Measurements from ENCODE around the gene SLC22A12.

Gene SLC22A12

DNA sequence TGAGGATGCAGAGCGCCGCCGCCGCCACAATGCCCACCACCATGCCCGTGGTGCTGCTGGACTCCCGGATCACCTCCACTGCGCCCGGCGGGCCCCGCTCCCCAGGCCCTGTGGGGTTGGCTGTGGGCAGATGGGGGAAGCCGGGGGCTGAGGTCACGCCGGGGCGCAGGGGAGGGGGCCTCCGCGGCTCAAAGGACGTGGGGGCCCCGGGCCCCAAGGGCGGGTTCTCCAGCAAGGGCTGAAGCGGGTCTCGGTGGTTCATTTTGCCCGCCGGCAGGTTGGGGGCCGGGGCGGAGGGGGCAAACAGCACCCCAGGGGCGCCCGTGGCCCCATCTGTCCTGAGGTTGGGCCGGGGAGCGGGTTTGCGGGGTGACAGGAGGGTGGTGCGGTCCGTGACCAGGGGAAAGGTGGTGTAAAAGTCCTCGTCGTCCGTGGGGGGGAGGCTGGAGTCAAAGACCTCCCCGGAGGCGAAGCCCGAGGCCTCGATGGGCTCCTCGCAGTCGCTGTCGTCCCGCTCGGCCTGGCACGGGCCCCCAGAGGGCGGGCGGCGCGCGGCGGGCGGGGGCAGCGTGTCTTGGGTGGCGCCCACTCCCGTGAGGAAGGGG is 16.5 kb downstream of the SLC22A12 start:
- no peaks in the 10 kb centered on the region for H3K36me3 ChIP-seq (ENCODE audit: control insufficient read depth, insufficient read depth, low read length)
- H3K27ac ChIP-seq (ENCODE audit: low read depth, low read length): no peak overlapping the region
- no peaks in the 10 kb centered on the region for H3K9me3 ChIP-seq (ENCODE audit: control insufficient read depth, insufficient read depth, low read length)
- H3K9ac ChIP-seq (ENCODE audit: low read depth, low read length): no peak overlapping the region
- no peak overlapping the region for H3K4me3 ChIP-seq (ENCODE audit: low read depth, low read length)
- no peaks in the 10 kb centered on the region for H3K27me3 ChIP-seq (ENCODE audit: control insufficient read depth, insufficient read depth, low read length)
- H3K4me1 ChIP-seq (ENCODE audit: control insufficient read depth, insufficient read depth, low read length): no peaks in the 10 kb centered on the region

DNA sequence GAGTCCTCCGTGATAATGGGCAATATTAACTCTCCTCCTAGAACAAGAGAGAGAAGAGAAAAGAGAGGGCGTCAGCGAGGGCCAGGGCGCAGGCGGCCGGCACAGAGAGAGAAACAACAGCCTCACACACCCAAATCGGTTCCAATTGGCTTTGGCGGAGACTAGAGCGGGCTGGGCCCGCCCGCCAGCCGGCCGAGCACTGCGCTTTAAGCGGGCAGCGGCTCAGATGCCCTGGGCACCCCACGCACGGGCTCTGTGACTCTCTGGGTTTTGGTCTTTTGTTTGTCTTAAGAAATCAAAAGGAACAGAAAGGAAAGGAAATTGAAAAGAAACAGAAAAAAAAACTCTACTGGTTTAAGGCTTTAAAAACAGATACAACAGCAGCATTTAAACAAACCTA is 17.0 kb downstream of the SLC22A12 start:
- no peaks in the 10 kb centered on the region for H3K9me3 ChIP-seq (ENCODE audit: control insufficient read depth, insufficient read depth, low read length)
- no peak overlapping the region for H3K4me3 ChIP-seq (ENCODE audit: low read depth, low read length)
- no peaks in the 10 kb centered on the region for H3K27me3 ChIP-seq (ENCODE audit: control insufficient read depth, insufficient read depth, low read length)
- H3K27ac ChIP-seq (ENCODE audit: low read depth, low read length): no peak overlapping the region
- H3K36me3 ChIP-seq (ENCODE audit: control insufficient read depth, insufficient read depth, low read length): no peaks in the 10 kb centered on the region
- no peaks in the 10 kb centered on the region for H3K4me1 ChIP-seq (ENCODE audit: control insufficient read depth, insufficient read depth, low read length)
- H3K9ac ChIP-seq (ENCODE audit: low read depth, low read length): no peak overlapping the region

DNA sequence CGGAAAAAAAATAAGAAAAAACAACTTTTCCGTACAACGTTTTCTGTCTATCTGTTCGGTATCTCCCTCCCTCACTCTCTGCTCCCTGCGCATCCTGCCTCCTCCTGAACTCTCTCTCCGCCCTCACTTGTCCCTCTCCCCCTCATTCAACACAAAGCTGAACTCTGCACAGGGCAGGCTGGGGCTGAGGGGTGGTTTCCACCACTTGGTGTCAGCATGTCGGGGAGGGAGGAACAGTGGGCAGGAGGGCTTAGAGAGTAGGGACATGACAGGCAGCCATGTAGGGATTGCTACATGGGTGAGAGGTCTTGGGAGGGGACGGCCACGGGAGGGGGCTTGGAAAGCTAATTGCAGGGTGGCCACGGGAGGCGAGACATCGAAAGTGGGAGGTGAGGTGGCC is 17.6 kb downstream of the SLC22A12 start:
- H3K9ac ChIP-seq (ENCODE audit: low read depth, low read length): no peak overlapping the region
- no peaks in the 10 kb centered on the region for H3K27me3 ChIP-seq (ENCODE audit: control insufficient read depth, insufficient read depth, low read length)

DNA sequence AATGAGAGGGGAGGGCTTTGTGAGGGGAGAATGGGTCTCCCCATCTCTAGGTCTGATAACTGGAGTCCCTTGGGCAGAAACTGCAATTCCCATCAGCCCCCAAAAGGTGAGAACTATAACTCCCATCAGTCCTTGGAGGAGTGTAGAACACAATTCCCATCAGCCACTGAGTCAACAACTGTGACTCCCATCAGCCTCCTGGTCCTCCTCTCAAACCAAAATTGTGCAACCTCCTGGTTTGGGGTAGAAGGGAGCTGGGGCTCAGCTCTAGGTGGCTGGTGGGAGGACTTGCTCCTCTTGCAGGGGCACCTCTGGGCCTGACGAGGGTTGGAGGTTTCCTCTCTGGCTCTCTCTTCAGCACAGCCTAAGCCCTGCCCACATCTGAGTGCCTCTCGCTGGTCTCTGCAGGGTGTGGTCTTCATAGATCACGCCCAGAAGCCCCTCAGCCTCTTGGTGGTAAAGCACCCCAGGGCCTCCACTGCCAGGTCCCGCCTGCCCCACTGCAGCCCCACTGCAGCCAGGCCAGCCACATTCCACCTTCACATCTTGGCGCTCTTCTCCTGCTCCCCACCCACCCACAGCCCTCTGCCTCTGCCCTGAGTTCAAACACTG is 18.5 kb downstream of the SLC22A12 start:
- H3K4me3 ChIP-seq (ENCODE audit: low read depth, low read length): no peak overlapping the region
- H3K4me1 ChIP-seq (ENCODE audit: control insufficient read depth, insufficient read depth, low read length): no peaks in the 10 kb centered on the region
- no peak overlapping the region for H3K9ac ChIP-seq (ENCODE audit: low read depth, low read length)
- H3K27ac ChIP-seq (ENCODE audit: low read depth, low read length): no peak overlapping the region
- no peaks in the 10 kb centered on the region for H3K36me3 ChIP-seq (ENCODE audit: control insufficient read depth, insufficient read depth, low read length)
- H3K27me3 ChIP-seq (ENCODE audit: control insufficient read depth, insufficient read depth, low read length): no peaks in the 10 kb centered on the region
- H3K9me3 ChIP-seq (ENCODE audit: control insufficient read depth, insufficient read depth, low read length): no peaks in the 10 kb centered on the region

More for the DNA sequence above, 17.6 kb downstream of the SLC22A12 start:
- H3K27ac ChIP-seq (ENCODE audit: low read depth, low read length): no peak overlapping the region
- H3K36me3 ChIP-seq (ENCODE audit: control insufficient read depth, insufficient read depth, low read length): no peaks in the 10 kb centered on the region
- H3K4me3 ChIP-seq (ENCODE audit: low read depth, low read length): no peak overlapping the region
- H3K4me1 ChIP-seq (ENCODE audit: control insufficient read depth, insufficient read depth, low read length): no peaks in the 10 kb centered on the region
- H3K9me3 ChIP-seq (ENCODE audit: control insufficient read depth, insufficient read depth, low read length): no peaks in the 10 kb centered on the region

DNA sequence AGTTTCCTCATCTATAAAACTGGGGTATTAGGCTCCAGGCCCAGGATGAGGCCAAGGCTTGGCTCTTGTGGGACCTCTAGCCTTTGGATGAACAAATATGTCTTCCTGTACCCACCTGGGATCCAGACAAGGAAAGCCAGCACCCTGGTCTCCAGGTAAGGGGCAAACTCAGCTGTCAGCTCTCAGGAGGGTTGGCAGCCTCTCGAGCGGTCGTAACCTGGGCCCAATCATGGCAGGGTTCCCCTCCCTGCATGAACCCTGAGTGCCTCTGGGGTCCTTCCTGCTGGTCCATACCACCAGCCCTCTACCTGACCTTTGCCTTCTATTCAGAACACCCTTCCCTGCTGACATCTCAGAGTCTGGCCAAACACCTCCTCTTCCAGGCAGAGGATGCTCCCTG is 19.6 kb downstream of the SLC22A12 start:
- Histone ChIP-seq H3K36me3 (ENCODE audit: control insufficient read depth, insufficient read depth, low read length) (no peaks in the 10 kb centered on the region), H3K9ac (ENCODE audit: low read depth, low read length) (no peak overlapping the region), H3K4me3 (ENCODE audit: low read depth, low read length) (no peak overlapping the region), H3K27ac (ENCODE audit: low read depth, low read length) (no peak overlapping the region), H3K27me3 (ENCODE audit: control insufficient read depth, insufficient read depth, low read length) (no peaks in the 10 kb centered on the region), H3K4me1 (ENCODE audit: control insufficient read depth, insufficient read depth, low read length) (no peaks in the 10 kb centered on the region), H3K9me3 (ENCODE audit: control insufficient read depth, insufficient read depth, low read length) (no peaks in the 10 kb centered on the region)

DNA sequence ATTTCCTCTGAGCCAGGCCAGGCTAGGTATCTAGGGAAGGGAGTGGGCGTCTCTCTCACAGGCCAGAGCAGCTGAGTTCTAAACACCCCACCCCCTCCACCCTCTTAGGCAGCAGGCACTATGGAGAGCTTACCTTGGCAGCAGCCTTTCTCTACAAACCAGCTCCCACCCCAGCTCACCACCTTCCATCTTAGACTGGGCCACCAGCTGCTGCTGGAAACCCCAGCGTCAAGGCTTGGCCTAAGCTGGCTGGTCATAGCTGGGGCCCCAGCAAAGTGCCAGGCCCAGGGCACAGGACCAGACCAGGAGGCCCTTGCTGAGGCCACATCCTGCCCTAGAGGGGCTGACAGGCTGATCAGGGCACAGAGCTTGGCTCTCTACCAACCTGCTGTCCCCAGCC is 20.2 kb downstream of the SLC22A12 start:
- Histone ChIP-seq H3K27me3 (ENCODE audit: control insufficient read depth, insufficient read depth, low read length) (no peaks in the 10 kb centered on the region), H3K27ac (ENCODE audit: low read depth, low read length) (no peak overlapping the region)

DNA sequence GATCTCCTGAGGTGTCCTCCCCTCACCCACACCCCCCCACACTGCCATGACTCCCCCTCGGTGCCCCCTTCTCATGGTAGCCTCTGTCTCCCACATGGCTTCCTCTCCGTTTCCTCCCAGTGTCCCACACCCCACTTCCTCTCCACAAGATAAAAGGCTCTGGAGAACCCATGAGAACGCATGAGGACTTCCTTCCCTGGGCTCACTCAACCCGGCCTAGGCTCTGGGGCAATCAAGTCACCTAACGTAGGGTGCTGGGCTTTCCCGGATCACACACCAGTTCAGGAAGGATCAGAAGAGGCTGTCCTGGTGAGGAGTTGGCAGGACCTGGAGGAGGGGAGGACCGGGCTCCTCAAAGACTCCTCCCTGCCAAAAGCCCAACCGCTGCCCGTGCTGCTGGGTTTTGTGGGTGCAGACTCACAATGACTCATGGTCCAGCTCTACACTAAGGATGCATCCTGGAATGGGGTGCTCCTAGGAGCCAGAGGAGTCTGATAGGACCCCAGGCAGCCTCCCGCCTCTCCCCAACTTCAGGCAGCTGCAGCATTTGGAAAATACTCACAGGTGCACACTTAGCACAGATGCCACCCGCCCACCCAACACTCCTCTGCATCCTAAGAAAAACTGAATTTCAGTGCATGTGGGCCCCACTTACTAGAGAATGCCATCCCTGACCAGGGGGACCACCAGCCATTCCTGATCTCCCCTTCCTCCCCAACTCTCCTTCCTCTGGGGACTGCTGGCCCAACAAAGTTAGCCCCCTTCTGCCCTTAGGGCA is 21.0 kb downstream of the SLC22A12 start:
- H3K9ac ChIP-seq (ENCODE audit: low read depth, low read length): no peak overlapping the region

More for the DNA sequence above, 20.2 kb downstream of the SLC22A12 start:
- no peaks in the 10 kb centered on the region for H3K36me3 ChIP-seq (ENCODE audit: control insufficient read depth, insufficient read depth, low read length)
- H3K4me1 ChIP-seq (ENCODE audit: control insufficient read depth, insufficient read depth, low read length): no peaks in the 10 kb centered on the region
- H3K9me3 ChIP-seq (ENCODE audit: control insufficient read depth, insufficient read depth, low read length): no peaks in the 10 kb centered on the region
- no peak overlapping the region for H3K9ac ChIP-seq (ENCODE audit: low read depth, low read length)
- H3K4me3 ChIP-seq (ENCODE audit: low read depth, low read length): no peak overlapping the region

DNA sequence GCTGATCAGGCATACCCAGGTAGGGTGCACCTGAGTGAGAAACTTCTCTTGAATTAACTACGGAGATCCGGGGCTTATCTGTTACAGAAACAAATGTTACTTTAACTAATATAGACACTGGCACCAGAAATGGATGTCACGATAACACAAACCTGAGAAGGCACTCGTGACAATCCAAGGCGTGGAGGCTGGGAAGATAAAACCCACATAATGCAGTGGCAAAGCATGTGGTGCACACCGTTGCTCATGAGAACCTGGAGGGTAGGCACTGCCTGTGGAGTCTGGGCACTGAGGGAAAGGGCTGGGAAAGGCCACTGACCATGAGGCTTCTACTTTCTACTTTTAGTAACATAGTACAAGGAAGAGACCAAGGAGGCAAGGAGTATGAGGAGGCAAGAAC is 22.6 kb downstream of the SLC22A12 start:
- no peak overlapping the region for H3K9ac ChIP-seq (ENCODE audit: low read depth, low read length)
- H3K4me1 ChIP-seq (ENCODE audit: control insufficient read depth, insufficient read depth, low read length): no peaks in the 10 kb centered on the region
- no peak overlapping the region for H3K4me3 ChIP-seq (ENCODE audit: low read depth, low read length)
- H3K27me3 ChIP-seq (ENCODE audit: control insufficient read depth, insufficient read depth, low read length): no peaks in the 10 kb centered on the region
- H3K36me3 ChIP-seq (ENCODE audit: control insufficient read depth, insufficient read depth, low read length): no peaks in the 10 kb centered on the region
- H3K9me3 ChIP-seq (ENCODE audit: control insufficient read depth, insufficient read depth, low read length): no peaks in the 10 kb centered on the region
- no peak overlapping the region for H3K27ac ChIP-seq (ENCODE audit: low read depth, low read length)

More for the DNA sequence above, 21.0 kb downstream of the SLC22A12 start:
- Histone ChIP-seq H3K27ac (ENCODE audit: low read depth, low read length) (no peak overlapping the region), H3K27me3 (ENCODE audit: control insufficient read depth, insufficient read depth, low read length) (no peaks in the 10 kb centered on the region), H3K36me3 (ENCODE audit: control insufficient read depth, insufficient read depth, low read length) (no peaks in the 10 kb centered on the region), H3K9me3 (ENCODE audit: control insufficient read depth, insufficient read depth, low read length) (no peaks in the 10 kb centered on the region), H3K4me3 (ENCODE audit: low read depth, low read length) (no peak overlapping the region), H3K4me1 (ENCODE audit: control insufficient read depth, insufficient read depth, low read length) (no peaks in the 10 kb centered on the region)

DNA sequence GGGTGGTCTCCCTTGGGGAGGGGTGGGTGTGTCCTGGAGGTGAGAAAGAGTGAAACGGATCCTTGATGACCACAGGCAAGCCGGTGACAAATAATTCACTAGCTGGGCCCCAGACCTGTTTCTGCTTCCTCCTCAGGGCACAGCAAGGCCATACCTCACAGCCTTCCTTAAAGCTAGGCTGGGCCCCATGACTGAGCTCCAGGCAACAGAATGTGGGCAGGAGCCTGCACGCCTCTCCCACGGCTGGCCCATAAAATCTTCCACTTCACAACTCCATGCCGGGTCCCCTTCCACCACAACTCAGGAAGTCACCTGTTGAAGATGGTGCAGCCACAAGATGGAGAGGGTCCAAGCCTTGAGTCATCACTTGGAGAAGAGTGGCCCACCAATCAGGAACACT is 23.9 kb downstream of the SLC22A12 start:
- Histone ChIP-seq H3K9ac (ENCODE audit: low read depth, low read length) (no peak overlapping the region), H3K9me3 (ENCODE audit: control insufficient read depth, insufficient read depth, low read length) (no peaks in the 10 kb centered on the region), H3K36me3 (ENCODE audit: control insufficient read depth, insufficient read depth, low read length) (no peaks in the 10 kb centered on the region), H3K4me1 (ENCODE audit: control insufficient read depth, insufficient read depth, low read length) (no peaks in the 10 kb centered on the region; the same call in 1 of the 2 replicates), H3K27ac (ENCODE audit: low read depth, low read length) (no peak overlapping the region), H3K4me3 (ENCODE audit: low read depth, low read length) (no peak overlapping the region), H3K27me3 (ENCODE audit: control insufficient read depth, insufficient read depth, low read length) (no peaks in the 10 kb centered on the region)

DNA sequence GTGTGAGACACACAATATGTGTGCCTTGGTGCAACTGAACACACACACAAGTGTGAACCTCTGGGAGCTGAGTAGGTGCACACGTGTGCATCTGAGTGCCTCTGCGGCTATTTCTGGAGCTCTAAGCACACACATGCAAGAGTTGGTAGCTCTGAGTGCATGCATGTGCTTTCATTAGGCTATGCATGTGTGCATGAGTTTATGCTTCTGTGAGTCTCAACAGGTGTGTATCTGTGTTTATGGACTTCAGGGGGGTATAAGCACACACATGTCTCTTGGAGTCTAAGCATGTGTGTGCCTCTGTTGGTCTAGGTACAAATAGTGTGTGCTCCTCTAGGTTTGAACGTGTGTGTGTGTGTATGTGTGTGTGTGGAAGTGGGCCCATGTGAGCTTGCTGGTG is 25.8 kb downstream of the SLC22A12 start:
- Histone ChIP-seq H3K9me3 (ENCODE audit: control insufficient read depth, insufficient read depth, low read length) (no peaks in the 10 kb centered on the region), H3K4me3 (ENCODE audit: low read depth, low read length) (no peak overlapping the region), H3K9ac (ENCODE audit: low read depth, low read length) (no peak overlapping the region), H3K27ac (ENCODE audit: low read depth, low read length) (no peak overlapping the region), H3K4me1 (ENCODE audit: control insufficient read depth, insufficient read depth, low read length) (peaks cover 7% of the 10 kb centered on the region; the same call in 1 of the 2 replicates), H3K27me3 (ENCODE audit: control insufficient read depth, insufficient read depth, low read length) (no peaks in the 10 kb centered on the region), H3K36me3 (ENCODE audit: control insufficient read depth, insufficient read depth, low read length) (no peaks in the 10 kb centered on the region)

DNA sequence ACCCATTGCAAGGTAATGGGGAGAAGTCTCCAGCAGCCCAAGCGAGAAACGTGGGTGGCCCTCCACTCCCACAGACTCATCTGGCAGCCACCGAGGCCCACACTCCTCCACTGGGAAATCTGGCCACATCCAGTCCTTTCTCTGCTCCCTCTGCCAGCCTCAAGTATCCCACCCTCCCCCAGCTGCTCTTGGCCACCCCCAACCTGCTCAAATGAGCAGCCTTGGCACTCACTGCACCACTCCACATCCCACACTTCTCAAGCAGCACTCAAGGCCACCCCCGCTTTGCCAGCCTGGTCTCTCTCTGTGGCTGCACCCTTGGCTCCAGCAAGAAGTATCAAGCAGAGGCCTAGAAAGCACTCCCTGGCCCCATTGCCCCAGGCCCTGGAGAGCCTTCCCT is 28.2 kb downstream of the SLC22A12 start:
- Histone ChIP-seq H3K27ac (ENCODE audit: low read depth, low read length) (no peak overlapping the region), H3K4me1 (ENCODE audit: control insufficient read depth, insufficient read depth, low read length) (peaks cover 7% of the 10 kb centered on the region; the same call in 1 of the 2 replicates), H3K4me3 (ENCODE audit: low read depth, low read length) (no peak overlapping the region), H3K9me3 (ENCODE audit: control insufficient read depth, insufficient read depth, low read length) (no peaks in the 10 kb centered on the region), H3K27me3 (ENCODE audit: control insufficient read depth, insufficient read depth, low read length) (no peaks in the 10 kb centered on the region), H3K9ac (ENCODE audit: low read depth, low read length) (no peak overlapping the region), H3K36me3 (ENCODE audit: control insufficient read depth, insufficient read depth, low read length) (no peaks in the 10 kb centered on the region)
